ENCODE data around the gene SP7.

Gene SP7

DNA sequence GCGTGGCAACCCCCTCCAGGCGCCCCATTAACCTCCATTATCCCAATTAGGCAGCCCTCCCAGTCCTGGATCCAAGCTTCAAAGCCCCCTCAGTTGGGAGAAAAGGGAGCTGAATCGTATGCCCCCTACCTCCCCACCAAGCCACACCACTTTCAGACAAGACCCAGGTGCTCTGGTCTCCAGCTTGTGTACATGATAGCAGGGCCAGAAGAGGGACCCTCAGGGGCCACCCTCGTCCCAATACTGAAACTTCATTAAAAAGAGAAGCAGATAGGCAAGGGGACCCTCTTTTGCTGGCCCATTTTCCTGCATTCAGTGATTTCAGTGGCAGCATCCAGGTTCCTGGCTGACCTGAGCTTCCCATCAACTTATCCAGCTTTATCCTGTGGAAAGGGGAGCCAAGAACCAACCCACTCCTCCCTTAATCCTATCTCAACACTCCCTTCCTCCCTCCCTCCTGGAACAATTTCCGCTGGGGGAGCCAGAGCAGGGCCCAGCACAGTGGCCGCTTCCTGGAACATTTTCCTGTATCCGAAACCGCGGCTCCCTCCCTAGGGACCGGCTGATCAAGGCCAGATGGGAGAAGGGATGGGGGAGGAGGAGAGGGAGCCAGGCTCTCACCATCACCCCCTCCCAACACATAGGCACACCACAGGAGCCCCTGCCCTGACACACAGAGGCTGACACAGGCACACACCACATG is 9.5 kb upstream of the SP7 start:
- no peak for DNase-seq (ENCODE audit: low read depth)
- TF ChIP-seq, protein P1, sequence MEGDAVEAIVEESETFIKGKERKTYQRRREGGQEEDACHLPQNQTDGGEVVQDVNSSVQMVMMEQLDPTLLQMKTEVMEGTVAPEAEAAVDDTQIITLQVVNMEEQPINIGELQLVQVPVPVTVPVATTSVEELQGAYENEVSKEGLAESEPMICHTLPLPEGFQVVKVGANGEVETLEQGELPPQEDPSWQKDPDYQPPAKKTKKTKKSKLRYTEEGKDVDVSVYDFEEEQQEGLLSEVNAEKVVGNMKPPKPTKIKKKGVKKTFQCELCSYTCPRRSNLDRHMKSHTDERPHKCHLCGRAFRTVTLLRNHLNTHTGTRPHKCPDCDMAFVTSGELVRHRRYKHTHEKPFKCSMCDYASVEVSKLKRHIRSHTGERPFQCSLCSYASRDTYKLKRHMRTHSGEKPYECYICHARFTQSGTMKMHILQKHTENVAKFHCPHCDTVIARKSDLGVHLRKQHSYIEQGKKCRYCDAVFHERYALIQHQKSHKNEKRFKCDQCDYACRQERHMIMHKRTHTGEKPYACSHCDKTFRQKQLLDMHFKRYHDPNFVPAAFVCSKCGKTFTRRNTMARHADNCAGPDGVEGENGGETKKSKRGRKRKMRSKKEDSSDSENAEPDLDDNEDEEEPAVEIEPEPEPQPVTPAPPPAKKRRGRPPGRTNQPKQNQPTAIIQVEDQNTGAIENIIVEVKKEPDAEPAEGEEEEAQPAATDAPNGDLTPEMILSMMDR (IDR thresholded peaks at IDR 0.05; ENCODE audit: low read depth, low read length, missing control alignments) = no peak
- H3K4me3 ChIP-seq (ENCODE audit: low read depth, low read length) = peak overlapping the region; percentile 60; the same call in 1 of the 2 replicates

DNA sequence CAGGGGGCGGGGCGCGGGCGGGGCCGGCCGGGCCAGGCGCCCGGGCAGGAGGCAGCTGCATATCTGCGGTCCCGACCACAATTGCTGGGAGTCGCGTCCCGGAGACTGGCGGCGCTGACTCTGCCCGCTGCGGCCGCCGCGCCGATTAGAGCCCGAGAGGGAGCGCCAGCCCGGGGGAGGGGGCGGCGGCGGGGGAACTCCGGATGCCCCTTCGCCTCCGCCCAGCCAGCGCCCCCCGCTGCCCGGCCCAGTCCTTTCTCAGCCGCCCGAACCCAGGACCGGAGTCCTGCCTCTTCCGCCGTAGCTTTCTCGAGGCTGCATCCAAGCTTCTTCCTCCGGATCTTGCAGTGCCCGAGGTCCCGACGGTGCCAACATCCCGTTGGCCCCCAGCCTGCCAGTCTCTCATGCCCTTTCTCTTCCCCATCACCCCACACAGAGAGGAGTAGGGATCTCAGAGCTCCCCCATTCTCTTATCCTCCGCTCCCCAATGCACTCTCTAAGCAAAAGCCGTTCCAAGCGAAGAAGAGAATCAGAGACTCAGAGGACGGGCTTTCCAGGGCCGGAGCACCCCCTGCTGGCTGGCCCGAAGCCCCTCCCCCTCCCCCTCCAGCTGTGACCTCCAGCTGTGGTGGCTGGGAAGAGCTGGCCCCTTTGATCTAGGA is 8.8 kb upstream of the SP7 start:
- no peak for DNase-seq (ENCODE audit: low read depth)
- peak overlapping the region; percentile 60 for H3K4me3 ChIP-seq (ENCODE audit: low read depth, low read length)
- TF ChIP-seq, protein P1 (IDR thresholded peaks at IDR 0.05; ENCODE audit: low read depth, low read length, missing control alignments) = peak; percentile 77

DNA sequence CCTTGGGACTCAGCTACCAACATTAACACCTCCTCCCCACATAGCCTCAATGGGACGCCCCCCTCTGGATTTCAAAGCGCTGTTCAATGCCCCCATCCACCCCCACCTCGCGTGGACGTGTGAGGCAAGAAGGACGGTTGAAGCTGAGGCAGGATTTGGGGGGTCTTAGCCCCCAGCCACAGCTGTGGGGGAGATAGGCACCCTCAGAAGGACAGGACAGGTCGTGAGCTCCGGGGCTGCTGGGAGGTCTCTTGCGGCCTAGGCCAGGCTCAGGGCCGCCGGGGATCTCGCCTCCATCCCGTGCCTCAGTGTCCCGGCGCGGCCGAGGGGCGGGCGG is 8.3 kb upstream of the SP7 start:
- H3K4me3 ChIP-seq (ENCODE audit: low read depth, low read length) = no peak overlapping the region
- DNase-seq (ENCODE audit: low read depth) = no peak
- TF ChIP-seq, protein P1 (IDR thresholded peaks at IDR 0.05; ENCODE audit: low read depth, low read length, missing control alignments) = no peak

DNA sequence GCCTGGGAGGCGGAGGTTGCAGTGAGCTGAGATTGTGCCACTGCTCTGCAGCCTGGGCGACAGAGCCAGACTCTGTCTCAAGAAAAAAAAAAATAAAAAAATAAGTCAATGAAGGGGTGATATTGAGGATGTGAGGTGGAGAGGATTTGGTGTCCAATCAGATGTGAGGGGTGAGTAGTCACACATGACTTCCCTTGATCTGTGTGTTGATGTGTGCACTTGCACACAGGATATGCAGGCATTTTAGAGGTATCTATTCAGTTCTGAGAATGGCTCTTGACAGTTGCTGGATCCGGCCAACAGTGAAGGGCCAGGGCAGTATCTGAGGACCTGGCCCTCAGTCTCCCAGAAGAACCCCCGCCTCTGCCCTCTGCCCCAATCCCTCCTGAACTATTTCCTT is 7.8 kb upstream of the SP7 start:
- H3K4me3 ChIP-seq (ENCODE audit: low read depth, low read length) = no peak overlapping the region
- no peak for DNase-seq (ENCODE audit: low read depth)
- TF ChIP-seq, protein P1 (IDR thresholded peaks at IDR 0.05; ENCODE audit: low read depth, low read length, missing control alignments) = no peak

DNA sequence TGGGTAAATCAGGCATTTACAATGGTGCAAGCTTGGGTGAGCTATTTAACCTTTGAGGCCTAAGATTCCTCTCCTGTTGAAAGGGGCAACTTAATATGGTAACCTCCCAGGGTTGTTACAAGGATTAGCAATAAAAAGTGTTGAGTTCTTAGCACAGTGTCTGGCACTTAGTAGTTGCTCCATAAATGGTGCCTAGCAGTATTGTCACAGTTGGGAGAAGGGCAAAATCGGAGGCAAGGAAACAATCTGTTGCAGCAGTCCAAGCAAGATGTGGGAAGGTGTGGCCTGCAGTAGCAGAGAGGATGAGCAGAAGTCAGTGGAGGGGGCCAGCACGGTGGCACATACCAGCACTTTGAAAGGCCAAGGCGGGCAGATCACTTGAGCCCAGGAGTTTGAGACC is 7.3 kb upstream of the SP7 start:
- TF ChIP-seq, protein P1 (IDR thresholded peaks at IDR 0.05; ENCODE audit: low read depth, low read length, missing control alignments) = no peak
- DNase-seq (ENCODE audit: low read depth) = no peak
- no peak overlapping the region for H3K4me3 ChIP-seq (ENCODE audit: low read depth, low read length)

DNA sequence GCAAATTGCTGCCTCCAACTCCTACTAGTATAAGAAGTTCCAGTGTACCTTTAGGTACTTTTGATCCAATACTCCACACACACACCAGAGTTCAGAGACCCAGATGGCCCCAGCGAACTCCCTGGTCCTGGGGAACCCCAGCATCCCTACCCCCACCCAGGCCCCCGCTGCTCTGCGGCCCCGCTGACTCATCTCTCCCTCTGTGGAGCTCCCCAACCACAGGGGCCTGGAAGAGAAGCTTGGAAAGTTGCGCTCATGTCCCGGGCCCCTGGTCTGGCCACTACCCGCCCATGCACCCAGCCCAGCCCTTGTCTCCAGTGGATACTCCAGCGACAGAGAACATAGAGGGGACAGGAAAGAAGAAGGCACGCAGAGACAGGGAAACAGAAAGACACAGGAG is 4.2 kb upstream of the SP7 start:
- no peak overlapping the region for H3K4me3 ChIP-seq (ENCODE audit: low read depth, low read length)
- DNase-seq (ENCODE audit: low read depth) = no peak
- TF ChIP-seq, protein P1 (IDR thresholded peaks at IDR 0.05; ENCODE audit: low read depth, low read length, missing control alignments) = no peak

DNA sequence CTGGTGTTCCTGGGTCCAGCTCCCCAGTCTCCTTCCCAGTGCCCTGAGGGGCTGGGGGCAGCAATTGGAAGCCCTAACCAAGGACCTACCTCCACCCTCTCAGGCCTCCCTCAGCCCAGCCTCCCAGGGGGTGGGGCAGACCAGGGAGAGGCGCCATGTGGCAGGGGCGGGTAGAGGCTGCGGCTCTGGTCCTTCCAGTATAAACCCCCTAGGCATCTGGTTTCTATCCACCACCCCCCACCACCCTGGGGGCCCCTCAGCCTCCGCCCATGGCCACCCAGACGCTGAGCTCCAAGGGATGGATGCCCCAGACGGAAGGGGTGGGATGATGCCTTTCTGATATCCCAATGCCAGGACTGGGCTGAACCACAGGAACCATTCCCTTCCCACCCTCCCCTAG is 2.8 kb upstream of the SP7 start:
- no peak for DNase-seq (ENCODE audit: low read depth)
- TF ChIP-seq, protein P1 (IDR thresholded peaks at IDR 0.05; ENCODE audit: low read depth, low read length, missing control alignments) = no peak
- no peak overlapping the region for H3K4me3 ChIP-seq (ENCODE audit: low read depth, low read length)
